ENCODE measurements around the gene EFR3B.

GRCh38 chr2:25177211-25177611 is 135.3 kb downstream of the EFR3B start:
- no peak for TF ChIP-seq CTCF (IDR thresholded peaks at IDR 0.05; ENCODE audit: low read depth, low read length)
- no peak for TF ChIP-seq MAX (IDR thresholded peaks at IDR 0.05; ENCODE audit: low read depth, low read length)
- TF ChIP-seq POLR2A (IDR thresholded peaks at IDR 0.05; ENCODE audit: extremely low read depth, insufficient read length), result no peak
- no peak for TF ChIP-seq MYC (IDR thresholded peaks at IDR 0.05; ENCODE audit: low read depth, low read length)

All from NB4 (cell line).